GM23338 (cell line): ENCODE measurements around the gene M1AP. TPM values are rescaled to one million over a fixed set of nuclear protein-coding genes. Genes with fewer than 3 reads are reported as not detected.

Experiments
- ATAC-seq: fragments of 200-7000 bp; cut with Tn5 transposase; 3 replicates; pipeline ENCODE4 v1.9.1; 2020
- DNase-seq: peaks from one replicate; pipeline ENCODE4 v3.0.0-alpha.2; 2015; ENCODE audit warnings: low spot score
- H2AFZ ChIP-seq: fragments of 200-600 bp; sonication (generic); 2 replicates; pipeline ENCODE4 v1.8.0; 2016; ENCODE audit warnings: antibody characterized with exemption, mild to moderate bottlenecking, moderate library complexity
- H3F3A ChIP-seq: fragments of 200-600 bp; sonication (generic); replicated peaks from 2 replicates; pipeline ENCODE4 v1.8.0; 2017; ENCODE audit warnings: antibody characterized with exemption, mixed run types, low read depth
- H3K27ac ChIP-seq: fragments of 200-600 bp; sonication (generic); 2 replicates; pipeline ENCODE4 v1.6.1; 2016; ENCODE audit warnings: low read depth
- H3K27me3 ChIP-seq: fragments of 200-600 bp; sonication (generic); 2 replicates; pipeline ENCODE4 v1.8.0; 2016; ENCODE audit warnings: mild to moderate bottlenecking, mixed run types, moderate library complexity; ENCODE audit not compliant: insufficient read depth
- H3K36me3 ChIP-seq: fragments of 200-600 bp; sonication (generic); 2 replicates; pipeline ENCODE4 v1.8.0; 2016; ENCODE audit warnings: mild to moderate bottlenecking; ENCODE audit not compliant: insufficient read depth
- H3K4me1 ChIP-seq: fragments of 200-600 bp; sonication (generic); 2 replicates; pipeline ENCODE4 v1.8.0; 2016; ENCODE audit warnings: mild to moderate bottlenecking, moderate library complexity; ENCODE audit not compliant: insufficient read depth
- H3K4me2 ChIP-seq: fragments of 200-600 bp; sonication (generic); 2 replicates; pipeline ENCODE4 v1.7.1; 2017; ENCODE audit warnings: mixed run types
- H3K4me3 ChIP-seq: fragments of 200-600 bp; sonication (generic); 2 replicates; pipeline ENCODE4 v1.6.1; 2016; ENCODE audit warnings: mixed run types
- H3K79me2 ChIP-seq: fragments of 200-600 bp; sonication (generic); replicated peaks from 2 replicates; pipeline ENCODE4 v1.8.0; 2017; ENCODE audit warnings: mild to moderate bottlenecking; ENCODE audit not compliant: insufficient read depth
- H3K9me2 ChIP-seq: fragments of 200-600 bp; sonication (generic); 2 replicates; pipeline ENCODE4 v1.8.0; 2017; ENCODE audit not compliant: insufficient read depth
- H4K20me1 ChIP-seq: fragments of 200-600 bp; sonication (generic); replicated peaks from 2 replicates; pipeline ENCODE4 v1.8.0; 2017; ENCODE audit warnings: mild to moderate bottlenecking; ENCODE audit not compliant: insufficient read depth
- H3K27ac Mint-ChIP-seq: 2 replicates; pipeline ENCODE4 v1.8.0; 2020; ENCODE audit warnings: inconsistent platforms, mild to moderate bottlenecking, moderate library complexity, mixed read lengths
- H3K27me3 Mint-ChIP-seq: 3 replicates; pipeline ENCODE4 v1.8.0; 2022; ENCODE audit warnings: low read depth, mild to moderate bottlenecking, moderate library complexity, mixed read lengths, inconsistent platforms; ENCODE audit not compliant: insufficient read depth, poor library complexity
- H3K36me3 Mint-ChIP-seq: 3 replicates; pipeline ENCODE4 v1.8.0; 2021; ENCODE audit warnings: low read depth, mild to moderate bottlenecking, inconsistent platforms, moderate library complexity, mixed read lengths
- H3K4me1 Mint-ChIP-seq: 3 replicates; pipeline ENCODE4 v1.8.0; 2020; ENCODE audit warnings: mild to moderate bottlenecking, inconsistent platforms, mixed read lengths
- H3K4me3 Mint-ChIP-seq: 3 replicates; pipeline ENCODE4 v1.8.0; 2021; ENCODE audit warnings: moderate library complexity, mild to moderate bottlenecking, inconsistent platforms, mixed read lengths
- H3K9me3 Mint-ChIP-seq: 3 replicates; pipeline ENCODE4 v1.8.0; 2020; ENCODE audit warnings: moderate library complexity, mild to moderate bottlenecking, inconsistent platforms, mixed read lengths
- CREB1 ChIP-seq: fragments of 250-450 bp; sonication (Bioruptor Pico); IDR thresholded peaks from 2 replicates; pipeline ENCODE4 v1.5.0; 2020; ENCODE audit warnings: low read depth, mild to moderate bottlenecking, moderate library complexity
- CTCF ChIP-seq, 2 experiments: fragments of 200-600 bp in 1 of 2; sonication (generic) in 1 of 2; conservative IDR thresholded peaks; 2 replicates each; pipeline versions ENCODE4 v1.5.1 to v1.6.1; 2016 to 2017; ENCODE audit warnings: antibody characterized with exemption in 2 of 2, low read depth in 2 of 2, mild to moderate bottlenecking in 2 of 2, moderate library complexity in 1 of 2
- ETS1 ChIP-seq: IDR thresholded peaks from 2 replicates; pipeline ENCODE4 v1.6.1; 2016; ENCODE audit warnings: antibody characterized with exemption
- EZH2 ChIP-seq: fragments of 200-600 bp; sonication (generic); IDR thresholded peaks from one replicate; pipeline ENCODE4 v1.8.0; 2017; ENCODE audit warnings: antibody characterized with exemption, mild to moderate bottlenecking, low read depth; ENCODE audit not compliant: unreplicated experiment
- EZH2phosphoT487 ChIP-seq: fragments of 200-600 bp; sonication (generic); IDR thresholded peaks from one replicate; pipeline ENCODE4 v1.8.1; 2018; ENCODE audit warnings: antibody characterized with exemption; ENCODE audit not compliant: unreplicated experiment
- JUNB ChIP-seq: IDR thresholded peaks from one replicate; pipeline ENCODE4 v1.6.1; 2016; ENCODE audit warnings: antibody characterized with exemption; ENCODE audit not compliant: unreplicated experiment
- NANOG ChIP-seq: IDR thresholded peaks from 2 replicates; pipeline ENCODE4 v1.6.1; 2016; ENCODE audit warnings: antibody characterized with exemption, borderline replicate concordance
- POLR2AphosphoS5 ChIP-seq: IDR thresholded peaks from 2 replicates; pipeline ENCODE4 v1.6.1; 2016; ENCODE audit warnings: antibody characterized with exemption, low read depth
- REST ChIP-seq: IDR thresholded peaks from one replicate; pipeline ENCODE4 v1.6.1; 2018; ENCODE audit warnings: antibody characterized with exemption; ENCODE audit not compliant: unreplicated experiment
- STAT1 ChIP-seq: IDR thresholded peaks from one replicate; pipeline ENCODE4 v1.6.1; 2016; ENCODE audit warnings: antibody characterized with exemption; ENCODE audit not compliant: unreplicated experiment
- ZNF114 ChIP-seq: fragments of 250-450 bp; sonication (Bioruptor Pico); IDR thresholded peaks from 2 replicates; pipeline ENCODE4 v1.5.0; 2020; ENCODE audit warnings: mild to moderate bottlenecking, moderate library complexity
- ZNF331 ChIP-seq: fragments of 250-450 bp; sonication (Bioruptor Pico); IDR thresholded peaks from 2 replicates; pipeline ENCODE4 v1.5.0; 2020; ENCODE audit warnings: low read depth, mild to moderate bottlenecking, moderate library complexity
- polyA plus RNA-seq: library from polyadenylated mRNA; unstranded; fragments of >200 nt; fragmentation: Nextera tagmentation; extraction: Ambion mirVana; gene quantifications from 2 replicates; pipeline ENCODE4 v1.2.1, GENCODE V29; 2016
- total RNA-seq: library from RNA; depleted of rRNA; stranded (reverse); fragments of >200 nt; shearing (Covaris generic); gene quantifications from 2 replicates; pipeline ENCODE4 v1.2.3, GENCODE V29; 2014

The M1AP gene
- total and polyA plus RNA-seq, 2 experiments from 2014 or later: 5.1 to 12.1 TPM

- no peak for TF ChIP-seq JUNB
- no peak for TF ChIP-seq CTCF (conservative IDR thresholded peaks at IDR 0.05; ENCODE audit: low read depth in 2 of 2)
- TF ChIP-seq ZNF331 (CRISPR knock-in tag): no peak
- TF ChIP-seq POLR2AphosphoS5: peak; percentile 91
- no peaks in the 10 kb centered on the region for H3K36me3 Mint-ChIP-seq
- H3K4me1 Mint-ChIP-seq: peaks cover 4% of the 10 kb centered on the region
- Histone ChIP-seq H3K27me3 (peaks cover 28% of the 10 kb centered on the region), H3K4me2 (peak within 1 kb of the TSS; percentile 91), H2AFZ (peak within 1 kb of the TSS; percentile 99), H3K9me2 (peaks cover 7% of the 10 kb centered on the region; the same call in 1 of the 2 replicates), H4K20me1 (no peaks in the 10 kb centered on the region; the same call in 1 of the 2 replicates), H3K4me3 (peak within 1 kb of the TSS; percentile 63), H3K4me1 (peaks cover 3% of the 10 kb centered on the region; the same call in 1 of the 2 replicates), H3K79me2 (no peaks in the 10 kb centered on the region), H3K36me3 (no peaks in the 10 kb centered on the region), H3K27ac (no peak within 1 kb of the TSS), H3F3A (0 out of 2 replicates have a peak, but pooled peaks cover 4% of the 10 kb centered on the region)
- peak; percentile 99 for DNase-seq
- peak; percentile 99 for ATAC-seq
- H3K9me3 Mint-ChIP-seq: 0 out of 3 replicates have a peak, but pooled peaks cover 5% of the 10 kb centered on the region
- H3K27ac Mint-ChIP-seq: no peak within 1 kb of the TSS
- peaks cover 33% of the 10 kb centered on the region for H3K27me3 Mint-ChIP-seq
- H3K4me3 Mint-ChIP-seq: peak within 1 kb of the TSS; percentile 79
Measured at GRCh38 chr2:74653985-74654882, 6.1 kb upstream of the M1AP start, which contains the start of gene SEMA4F. SEMA4F (plus strand) TSS chr2:74654247; CDS start chr2:74654377, 130 bp downstream.

- 0 out of 2 replicates have a peak, but pooled peaks cover 4% of the 10 kb centered on the region for H3F3A ChIP-seq
- H4K20me1 ChIP-seq: no peaks in the 10 kb centered on the region; the same call in 1 of the 2 replicates
- H3K4me3 ChIP-seq: peak overlapping the region; percentile 63
- H3K79me2 ChIP-seq: no peaks in the 10 kb centered on the region
- H3K4me1 ChIP-seq: peaks cover 3% of the 10 kb centered on the region; the same call in 1 of the 2 replicates
- H3K27me3 ChIP-seq: peaks cover 35% of the 10 kb centered on the region
- ATAC-seq: peak; percentile 9
- no peak for DNase-seq
- Mint-ChIP-seq H3K36me3 (no peaks in the 10 kb centered on the region), H3K4me1 (peaks cover 4% of the 10 kb centered on the region), H3K9me3 (0 out of 3 replicates have a peak, but pooled peaks cover 5% of the 10 kb centered on the region), H3K4me3 (peak overlapping the region; percentile 79), H3K27ac (no peak overlapping the region), H3K27me3 (peaks cover 36% of the 10 kb centered on the region)
- peak overlapping the region; percentile 92 for H2AFZ ChIP-seq
- no peak overlapping the region for H3K27ac ChIP-seq
- peak overlapping the region; percentile 73 for H3K4me2 ChIP-seq
- no peaks in the 10 kb centered on the region for H3K36me3 ChIP-seq
- H3K9me2 ChIP-seq: peaks cover 7% of the 10 kb centered on the region; the same call in 1 of the 2 replicates
- TF ChIP-seq NANOG (no peak), ZNF114 (no peak), STAT1 (no peak), CREB1 (CRISPR knock-in tag) (no peak), EZH2 (no peak), JUNB (no peak), EZH2phosphoT487 (no peak), REST (no peak), POLR2AphosphoS5 (no peak), ZNF331 (CRISPR knock-in tag) (no peak), ETS1 (no peak), CTCF (conservative IDR thresholded peaks at IDR 0.05; ENCODE audit: low read depth in 2 of 2) (no peak)
Measured at GRCh38 chr2:74653589-74653984, 5.5 kb upstream of the M1AP start.
